SH-SY5Y (cell line): ENCODE data around the gene PFKFB4.

Source experiments
- GATA2 ChIP-seq: IDR thresholded peaks from 2 replicates; pipeline ENCODE4 v1.6.1; 2011; ENCODE audit warnings: mild to moderate bottlenecking, low read depth, low read length
- GATA3 ChIP-seq: IDR thresholded peaks from 2 replicates; pipeline ENCODE4 v1.6.1; 2011; ENCODE audit warnings: low read depth, mild to moderate bottlenecking, low read length, moderate library complexity

The PFKFB4 gene

GRCh38 chr3:48558493-48559134, 2.0 kb upstream of the PFKFB4 start:
- peak; percentile 64 for TF ChIP-seq GATA2
- TF ChIP-seq GATA3, result no peak

GRCh38 chr3:48555949-48556795, 431 bp downstream of the PFKFB4 start:
- no peak for TF ChIP-seq GATA2
- TF ChIP-seq GATA3, result no peak

DNA sequence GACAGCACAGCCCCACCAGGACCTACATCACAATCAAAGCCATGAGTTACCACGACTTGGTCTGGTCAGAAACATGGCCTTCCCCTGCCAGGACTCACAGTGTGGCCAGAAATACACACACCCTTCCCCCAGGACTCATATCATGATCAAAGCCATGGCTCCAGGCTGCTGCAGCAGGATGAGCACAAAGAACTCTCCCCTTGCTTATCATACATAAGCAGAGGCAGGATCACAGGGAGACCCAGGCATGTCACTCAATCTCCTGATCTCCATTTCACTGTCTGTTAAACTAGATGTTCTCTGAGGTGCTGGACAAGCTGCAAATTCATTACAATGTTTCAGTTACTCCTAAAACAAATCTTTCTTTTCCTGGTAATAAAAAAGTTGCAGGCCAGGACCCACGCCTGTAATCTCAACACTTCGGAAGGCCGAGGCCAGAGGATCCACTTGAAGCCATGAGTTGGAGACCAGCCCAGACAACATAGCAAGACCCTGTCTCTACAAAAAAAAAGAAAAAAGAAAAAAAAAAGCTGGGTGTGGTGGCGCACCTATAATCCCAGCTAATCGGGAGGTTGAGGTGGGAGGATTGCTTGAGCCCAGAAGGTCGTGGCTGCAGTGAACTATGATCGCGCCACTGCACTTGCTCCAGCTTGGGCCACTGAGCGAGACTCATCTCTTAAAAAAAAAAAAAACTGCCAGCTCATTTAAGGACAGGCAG, 1.2 kb downstream of the PFKFB4 start:
- no peak for TF ChIP-seq GATA3
- TF ChIP-seq GATA2, result no peak

DNA sequence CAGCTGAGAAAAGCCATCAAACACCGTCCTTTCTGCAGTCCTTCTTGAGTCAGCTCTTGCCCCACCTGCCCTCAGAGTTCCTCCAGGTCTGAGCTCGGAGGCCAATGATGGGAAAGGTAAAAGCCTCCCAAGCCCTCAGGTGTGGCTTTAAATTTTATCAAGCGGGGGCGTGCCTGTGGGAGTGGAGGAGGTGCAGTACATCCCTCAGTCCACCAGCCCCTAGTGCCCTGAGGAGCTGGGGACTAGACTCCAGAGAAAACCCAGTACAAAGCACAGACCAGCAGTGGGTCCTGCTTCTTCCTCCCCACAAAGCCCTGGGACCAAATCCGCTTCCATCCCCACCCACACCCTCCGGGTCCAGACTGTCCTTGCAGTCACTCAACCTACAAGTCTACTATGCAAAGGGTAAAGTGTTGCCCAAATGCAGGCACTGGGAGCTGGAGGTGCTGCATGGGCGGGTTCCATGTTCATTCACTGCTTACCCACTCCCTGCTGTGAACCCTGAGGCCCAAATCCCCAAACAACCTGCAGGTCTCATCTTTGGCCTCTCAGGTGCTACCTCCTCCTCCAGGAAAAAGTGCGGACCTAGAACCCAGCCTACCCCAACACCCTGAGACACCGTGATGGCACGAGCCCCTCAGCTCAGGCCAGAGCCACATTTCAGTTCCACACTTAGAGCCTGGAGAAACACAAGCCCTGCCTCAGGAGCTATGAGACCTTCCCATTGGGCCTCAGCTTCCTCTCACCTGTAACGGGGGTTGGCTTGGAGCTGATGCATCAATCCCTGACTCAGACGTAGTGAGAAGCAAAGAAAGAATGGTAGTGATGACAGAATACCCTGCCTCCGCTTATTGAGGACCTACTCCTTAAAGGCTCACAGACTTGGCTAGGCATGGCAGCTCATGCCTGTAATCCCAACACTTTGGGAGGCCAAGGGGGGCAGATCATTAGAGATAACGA, 2.4 kb downstream of the PFKFB4 start:
- TF ChIP-seq GATA2 (no peak), GATA3 (no peak)

DNA sequence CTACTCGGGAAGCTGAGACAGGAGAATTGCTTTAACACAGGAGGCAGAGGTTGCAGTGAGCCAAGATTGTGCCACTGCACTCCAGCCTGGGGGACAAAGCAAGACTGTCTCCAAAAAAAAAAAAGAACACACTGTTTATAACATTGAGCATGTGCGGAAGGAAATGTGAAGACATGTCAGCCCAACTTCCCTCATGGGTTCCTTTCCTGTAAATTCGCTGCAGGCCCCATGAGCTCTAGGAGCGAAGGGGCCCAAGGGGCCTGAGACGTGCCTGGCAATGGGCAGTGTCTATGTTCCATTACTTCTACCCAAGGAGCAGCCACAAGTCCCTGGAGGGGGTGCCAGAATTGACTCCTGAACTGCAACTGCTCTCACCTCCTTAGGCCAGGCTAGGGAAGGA, 3.2 kb downstream of the PFKFB4 start:
- TF ChIP-seq GATA3, result no peak
- no peak for TF ChIP-seq GATA2

DNA sequence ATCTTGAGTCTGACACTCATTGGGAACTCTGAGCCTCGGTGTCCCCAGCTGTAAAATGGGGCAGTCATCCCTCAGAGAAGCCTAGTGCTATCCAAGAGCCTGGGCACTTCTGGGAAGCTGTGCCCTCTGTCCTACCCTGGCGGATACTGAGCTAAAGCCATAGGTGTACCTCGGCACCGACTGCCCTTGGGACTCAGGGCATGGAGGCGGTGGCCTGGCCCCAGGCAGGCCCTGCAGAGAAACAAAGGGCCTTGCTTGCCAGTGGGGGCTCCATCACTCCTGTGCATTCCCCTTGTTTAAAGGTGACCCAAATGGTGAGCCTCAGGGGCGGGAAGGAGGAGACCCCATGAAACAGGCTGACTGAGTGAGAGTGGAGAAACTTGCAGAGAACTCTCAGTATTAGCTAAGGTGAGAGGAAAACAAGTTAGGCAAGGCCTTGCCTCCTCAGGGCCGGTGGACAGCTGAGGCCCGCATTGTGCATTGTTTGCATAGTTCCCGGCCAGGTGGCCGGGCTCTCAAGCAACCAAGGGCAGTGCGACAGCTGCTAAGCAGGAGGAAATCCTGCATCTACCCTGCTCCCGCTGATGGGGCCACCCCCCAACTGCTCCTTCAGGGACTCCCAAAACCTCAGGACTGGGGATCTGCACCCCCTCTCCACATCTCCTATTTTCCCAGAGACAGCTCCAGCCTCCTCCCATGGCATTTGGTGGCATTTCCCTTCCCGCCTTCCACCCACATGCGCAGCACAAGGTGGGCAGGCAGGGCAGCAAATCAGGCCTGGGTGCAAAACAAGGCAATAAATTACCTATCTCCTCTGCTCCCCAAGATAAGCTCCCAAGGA, 4.3 kb downstream of the PFKFB4 start:
- TF ChIP-seq GATA2 (no peak), GATA3 (no peak)

GRCh38 chr3:48548729-48549705, 7.6 kb downstream of the PFKFB4 start:
- TF ChIP-seq GATA3 (no peak), GATA2 (no peak)

DNA sequence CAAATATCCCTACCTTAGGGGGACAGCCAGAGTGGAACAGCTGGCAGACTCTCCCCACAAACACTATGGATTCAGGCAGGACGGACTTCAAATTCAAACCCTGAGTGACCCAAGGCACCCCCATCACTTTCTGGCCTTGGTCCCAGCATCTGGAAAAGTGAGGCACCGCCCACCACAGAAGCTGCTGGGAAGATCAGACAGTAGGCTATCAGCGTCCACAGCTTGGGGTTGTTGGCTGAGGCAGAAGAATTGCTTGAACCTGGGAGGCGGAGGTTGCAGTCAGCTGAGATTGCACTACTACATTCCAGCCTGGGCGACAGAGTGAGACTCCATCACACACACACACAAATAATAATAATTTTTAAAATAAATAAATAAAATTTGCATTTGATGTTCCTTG, 8.5 kb downstream of the PFKFB4 start:
- no peak for TF ChIP-seq GATA3
- no peak for TF ChIP-seq GATA2

- no peak for TF ChIP-seq GATA3
- TF ChIP-seq GATA2, result no peak
These were observed 10.3 kb downstream of the PFKFB4 start for GRCh38 chr3:48546203-48546829.

DNA sequence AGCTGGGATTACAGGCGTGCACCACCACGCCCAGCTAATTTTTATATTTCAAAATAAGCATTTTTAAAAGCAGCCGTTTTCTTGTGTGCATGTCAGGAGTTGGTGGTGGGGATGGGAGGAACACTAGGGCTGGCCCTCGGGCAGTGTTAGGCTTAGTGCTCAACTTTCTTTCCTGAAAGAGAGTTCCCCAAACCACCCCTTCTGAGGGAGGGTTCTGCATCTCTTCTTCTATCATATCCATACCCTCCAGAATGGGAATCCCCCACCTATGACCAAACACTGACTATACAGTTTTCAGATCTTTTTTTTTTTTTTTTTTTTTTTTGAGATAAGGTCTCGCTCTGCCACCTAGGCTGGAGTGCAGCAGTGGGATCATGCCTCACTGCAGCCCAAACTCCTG, 12.5 kb downstream of the PFKFB4 start:
- TF ChIP-seq GATA2, result no peak
- TF ChIP-seq GATA3, result no peak

GRCh38 chr3:48543271-48543866, 13.2 kb downstream of the PFKFB4 start:
- TF ChIP-seq GATA2, result no peak
- no peak for TF ChIP-seq GATA3

- TF ChIP-seq GATA3 (no peak), GATA2 (no peak)
These were observed 18.2 kb downstream of the PFKFB4 start for GRCh38 chr3:48538451-48538850.
